Mesendoderm (in vitro differentiated cells): ENCODE data around the gene ANGEL2.
"Not testable (repeated sequence)": the region's sequence is repeated elsewhere in the genome, so short reads cannot be mapped to it uniquely, and the experiment has no call there.

Source experiments
- DNase-seq: peaks from one replicate; pipeline ENCODE4 v3.0.0; 2013
- H2AK5ac ChIP-seq: 2 replicates; pipeline ENCODE4 v1.6.1; 2013; ENCODE audit warnings: low read length, inconsistent platforms
- H2BK120ac ChIP-seq: 2 replicates; pipeline ENCODE4 v1.6.1; 2013; ENCODE audit warnings: low read depth, mild to moderate bottlenecking, low read length, moderate library complexity, mixed read lengths
- H2BK15ac ChIP-seq: replicated peaks from 2 replicates; pipeline ENCODE4 v1.6.1; 2013; ENCODE audit warnings: low read depth, mild to moderate bottlenecking, moderate library complexity
- H2BK5ac ChIP-seq: 2 replicates; pipeline ENCODE4 v1.6.1; 2013; ENCODE audit warnings: low read length, inconsistent platforms
- H3K18ac ChIP-seq: 2 replicates; pipeline ENCODE4 v1.6.1; 2013; ENCODE audit warnings: mild to moderate bottlenecking, low read length, mixed read lengths
- H3K23ac ChIP-seq: one replicate; pipeline ENCODE4 v1.6.1; 2013; ENCODE audit warnings: low read length
- H3K27ac ChIP-seq: 2 replicates; pipeline ENCODE4 v1.5.1; 2013; ENCODE audit warnings: low read depth, mild to moderate bottlenecking, inconsistent platforms, low read length, moderate library complexity
- H3K27me3 ChIP-seq: 2 replicates; pipeline ENCODE4 v1.6.1; 2013; ENCODE audit warnings: low read length, control low read depth, mild to moderate bottlenecking, inconsistent platforms; ENCODE audit not compliant: insufficient read depth, poor library complexity
- H3K36me3 ChIP-seq: 2 replicates; pipeline ENCODE4 v1.6.1; 2013; ENCODE audit warnings: low read length, inconsistent platforms; ENCODE audit not compliant: control insufficient read depth, insufficient read depth
- H3K4ac ChIP-seq: one replicate; pipeline ENCODE4 v1.6.1; 2013; ENCODE audit warnings: low read depth, mild to moderate bottlenecking, low read length, moderate library complexity
- H3K4me1 ChIP-seq: 2 replicates; pipeline ENCODE4 v1.6.1; 2013; ENCODE audit warnings: low read depth, low read length, inconsistent platforms; ENCODE audit not compliant: control insufficient read depth
- H3K4me2 ChIP-seq: 2 replicates; pipeline ENCODE4 v1.6.1; 2013; ENCODE audit warnings: low read length
- H3K4me3 ChIP-seq: 2 replicates; pipeline ENCODE4 v1.5.1; 2013; ENCODE audit warnings: mild to moderate bottlenecking, low read length
- H3K56ac ChIP-seq: one replicate; pipeline ENCODE4 v1.6.1; 2013; ENCODE audit warnings: low read length
- H3K79me1 ChIP-seq: 2 replicates; pipeline ENCODE4 v1.6.1; 2013; ENCODE audit warnings: low read length, inconsistent platforms
- H3K79me2 ChIP-seq: 2 replicates; pipeline ENCODE4 v1.6.1; 2013; ENCODE audit warnings: mild to moderate bottlenecking, low read length; ENCODE audit not compliant: control insufficient read depth, insufficient read depth
- H3K9ac ChIP-seq: 2 replicates; pipeline ENCODE4 v1.6.1; 2013; ENCODE audit warnings: low read length, inconsistent platforms
- H4K5ac ChIP-seq: one replicate; pipeline ENCODE4 v1.6.1; 2013; ENCODE audit warnings: low read length
- H4K8ac ChIP-seq: one replicate; pipeline ENCODE4 v1.6.1; 2013; ENCODE audit warnings: low read depth, mild to moderate bottlenecking, control low read depth, low read length, moderate library complexity
- WGBS: extraction: QIAGEN DNeasy Blood & Tissue Kit; methylation state at CpG from one replicate; pipeline ENCODE4 v1.1.7; 2013; ENCODE audit warnings: low lambda C conversion rate, missing lambda C conversion rate; ENCODE audit not compliant: insufficient coverage; ENCODE audit errors: extremely low coverage; 5-methylcytosine and 5-hydroxymethylcytosine counted together

Gene ANGEL2

DNA sequence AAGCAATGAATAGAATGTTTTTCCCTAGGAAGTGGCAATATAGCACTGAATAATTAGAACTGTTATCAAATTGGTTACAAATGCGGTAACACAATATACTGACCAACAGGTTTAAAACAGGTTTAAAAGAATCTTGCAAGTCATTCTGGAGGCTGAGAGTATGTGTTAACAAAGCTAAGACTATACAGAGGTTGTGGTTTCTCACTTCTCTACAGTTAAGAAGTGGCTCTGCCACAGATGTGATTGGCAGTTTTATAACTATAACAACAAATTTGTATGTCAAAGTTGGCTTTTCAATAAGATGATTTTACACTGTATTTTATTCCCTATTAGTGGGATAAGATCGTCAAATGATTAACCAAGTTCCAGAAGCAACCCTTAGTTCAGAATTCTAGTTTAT lies 7.1 kb downstream of the ANGEL2 start:
- H3K4me1 ChIP-seq = no peaks in the 10 kb centered on the region
- H3K4me2 ChIP-seq = no peak overlapping the region
- H3K56ac ChIP-seq = no peak overlapping the region
- H2BK15ac ChIP-seq = no peak overlapping the region
- no peak overlapping the region for H2AK5ac ChIP-seq
- H3K9ac ChIP-seq = no peak overlapping the region
- no peak overlapping the region for H3K18ac ChIP-seq
- H3K27me3 ChIP-seq = no peaks in the 10 kb centered on the region
- no peaks in the 10 kb centered on the region for H3K36me3 ChIP-seq
- no CpG with 5 or more reads among the region's 2 CpGs for WGBS
- no peak overlapping the region for H4K8ac ChIP-seq
- H4K5ac ChIP-seq = no peak overlapping the region
- H3K79me2 ChIP-seq = no peaks in the 10 kb centered on the region
- no peak overlapping the region for H3K27ac ChIP-seq
- no peak overlapping the region for H3K4me3 ChIP-seq
- no peak overlapping the region for H3K23ac ChIP-seq
- no peaks in the 10 kb centered on the region for H3K79me1 ChIP-seq
- no peak overlapping the region for H2BK5ac ChIP-seq
- H3K4ac ChIP-seq = no peak overlapping the region
- H2BK120ac ChIP-seq = no peak overlapping the region
- peak; percentile 10 for DNase-seq

DNA sequence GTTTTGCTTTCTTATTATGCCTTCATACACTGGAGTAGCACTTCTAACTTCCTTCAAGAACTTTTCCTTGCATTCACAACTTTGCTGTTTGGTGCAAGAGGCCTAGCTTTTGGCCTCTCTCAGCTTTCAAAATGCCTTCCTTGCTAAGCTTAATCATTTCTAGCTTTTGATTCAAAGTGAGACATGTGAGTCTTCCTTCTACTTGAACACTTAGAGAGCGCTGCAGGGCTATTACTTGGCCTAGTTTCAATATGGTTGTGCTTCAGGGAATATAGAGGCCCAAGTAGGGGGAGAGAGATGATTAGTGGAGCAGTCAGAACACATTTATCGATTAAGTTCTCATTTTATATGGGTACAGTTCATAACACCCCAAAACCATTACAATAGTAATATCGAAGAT lies 12.4 kb downstream of the ANGEL2 start:
- DNase-seq = no peak
- Histone ChIP-seq H3K79me2 (no peaks in the 10 kb centered on the region), H3K36me3 (no peaks in the 10 kb centered on the region)

DNA sequence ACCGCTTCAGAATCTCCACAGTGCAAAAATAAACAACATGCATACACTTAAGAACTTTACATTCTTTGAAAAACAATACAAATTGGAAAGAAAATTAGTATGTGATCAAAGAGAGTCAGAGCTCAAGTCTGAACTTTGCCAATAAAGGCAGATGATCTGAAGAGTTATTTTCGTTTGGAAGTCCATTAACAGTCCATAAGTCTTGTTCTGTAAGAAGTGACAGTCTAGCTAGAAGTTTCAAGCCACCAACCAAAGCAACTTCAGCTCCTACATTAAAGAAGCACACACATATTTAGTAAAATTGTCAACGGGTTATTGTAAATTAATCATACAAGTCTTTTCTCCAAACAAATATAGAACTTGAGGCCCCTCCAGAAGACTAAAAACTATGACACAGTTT lies 20.7 kb downstream of the ANGEL2 start:
- no peak overlapping the region for H4K8ac ChIP-seq
- no peak overlapping the region for H2BK15ac ChIP-seq
- no peak overlapping the region for H3K56ac ChIP-seq
- no peak overlapping the region for H3K27ac ChIP-seq
- H3K36me3 ChIP-seq = no peaks in the 10 kb centered on the region
- H3K23ac ChIP-seq = no peak overlapping the region
- no peak overlapping the region for H2BK5ac ChIP-seq
- H3K4me3 ChIP-seq = no peak overlapping the region
- H2AK5ac ChIP-seq = no peak overlapping the region
- no peak overlapping the region for H3K9ac ChIP-seq
- no peaks in the 10 kb centered on the region for H3K4me1 ChIP-seq
- no peak overlapping the region for H4K5ac ChIP-seq
- no peak overlapping the region for H3K18ac ChIP-seq
- no peak overlapping the region for H3K4ac ChIP-seq
- no peak overlapping the region for H3K4me2 ChIP-seq
- WGBS = no CpG with 5 or more reads among the region's 3 CpGs
- H3K79me1 ChIP-seq = no peaks in the 10 kb centered on the region
- no peak overlapping the region for H2BK120ac ChIP-seq
- no peaks in the 10 kb centered on the region for H3K27me3 ChIP-seq
- DNase-seq = no peak
- H3K79me2 ChIP-seq = no peaks in the 10 kb centered on the region

More for the DNA sequence above, 12.4 kb downstream of the ANGEL2 start:
- Histone ChIP-seq H3K4me2 (no peak overlapping the region), H3K27me3 (no peaks in the 10 kb centered on the region), H3K79me1 (no peaks in the 10 kb centered on the region), H3K56ac (no peak overlapping the region), H3K4me3 (no peak overlapping the region), H3K18ac (no peak overlapping the region), H3K23ac (no peak overlapping the region), H4K5ac (no peak overlapping the region), H2AK5ac (no peak overlapping the region), H2BK120ac (no peak overlapping the region), H2BK5ac (no peak overlapping the region), H3K27ac (no peak overlapping the region), H3K9ac (no peak overlapping the region), H3K4me1 (no peaks in the 10 kb centered on the region), H3K4ac (no peak overlapping the region), H2BK15ac (no peak overlapping the region), H4K8ac (no peak overlapping the region)
- WGBS = no CpG with 5 or more reads among the region's 3 CpGs

DNA sequence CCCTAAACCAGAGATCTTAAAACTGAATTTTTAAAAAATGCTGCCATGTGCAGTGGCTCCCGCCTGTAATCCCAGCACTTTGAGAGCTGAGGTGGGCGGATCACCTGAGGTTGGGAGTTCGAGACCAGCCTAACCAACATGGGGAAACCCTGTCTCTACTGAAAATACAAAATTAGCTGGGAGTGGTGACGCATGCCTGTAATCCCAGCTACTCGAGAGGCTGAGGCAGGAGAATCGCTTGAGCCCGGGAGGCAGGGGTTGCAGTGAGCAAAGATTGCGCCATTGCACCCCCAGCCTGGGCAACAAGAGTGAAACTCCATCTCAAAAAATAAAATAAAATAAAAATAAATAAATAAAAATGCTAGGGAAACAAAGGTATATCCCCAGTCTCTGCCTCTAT lies 21.7 kb downstream of the ANGEL2 start:
- H3K36me3 ChIP-seq = not testable (repeated sequence)
- WGBS = no CpG with 5 or more reads among the region's 8 CpGs

DNA sequence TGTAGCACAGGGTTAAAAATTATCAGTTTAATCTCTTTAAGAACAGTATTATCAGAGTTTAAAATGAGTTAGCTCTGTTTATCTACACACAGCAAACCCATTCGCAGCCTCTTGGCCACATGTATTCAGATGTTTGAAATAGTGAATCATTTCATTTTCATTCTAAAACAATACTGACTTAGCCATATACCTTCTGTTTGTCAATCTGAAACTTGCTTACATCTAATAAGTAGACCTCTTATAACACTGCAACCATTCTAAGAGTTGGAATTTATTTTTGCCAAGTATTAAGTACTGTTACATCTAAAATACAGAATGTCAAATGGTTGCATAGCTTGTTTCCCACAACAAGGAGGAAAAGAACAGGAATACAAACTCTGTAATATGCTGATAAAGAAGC lies 25.4 kb downstream of the ANGEL2 start:
- Histone ChIP-seq H3K56ac (no peak overlapping the region), H3K4me2 (no peak overlapping the region), H3K79me2 (no peaks in the 10 kb centered on the region), H2BK15ac (no peak overlapping the region), H3K9ac (no peak overlapping the region), H3K79me1 (no peaks in the 10 kb centered on the region), H3K4me1 (no peaks in the 10 kb centered on the region), H3K4me3 (no peak overlapping the region), H3K27me3 (no peaks in the 10 kb centered on the region), H3K23ac (no peak overlapping the region), H3K18ac (no peak overlapping the region), H2BK5ac (no peak overlapping the region), H3K27ac (no peak overlapping the region), H3K36me3 (no peaks in the 10 kb centered on the region), H4K8ac (no peak overlapping the region), H4K5ac (no peak overlapping the region), H2AK5ac (no peak overlapping the region), H3K4ac (no peak overlapping the region), H2BK120ac (no peak overlapping the region)
- no CpG with 5 or more reads among the region's 1 CpG for WGBS
- no peak for DNase-seq

More for the DNA sequence above, 21.7 kb downstream of the ANGEL2 start:
- not testable (repeated sequence) for DNase-seq, H3K18ac ChIP-seq, H2BK5ac ChIP-seq, H3K4ac ChIP-seq, H2BK120ac ChIP-seq, H3K56ac ChIP-seq, H3K4me3 ChIP-seq, H3K27ac ChIP-seq, H3K9ac ChIP-seq, H3K79me1 ChIP-seq, H2BK15ac ChIP-seq, H3K27me3 ChIP-seq, H4K5ac ChIP-seq, H3K4me1 ChIP-seq, H3K79me2 ChIP-seq, H4K8ac ChIP-seq, H2AK5ac ChIP-seq, H3K23ac ChIP-seq, H3K4me2 ChIP-seq

DNA sequence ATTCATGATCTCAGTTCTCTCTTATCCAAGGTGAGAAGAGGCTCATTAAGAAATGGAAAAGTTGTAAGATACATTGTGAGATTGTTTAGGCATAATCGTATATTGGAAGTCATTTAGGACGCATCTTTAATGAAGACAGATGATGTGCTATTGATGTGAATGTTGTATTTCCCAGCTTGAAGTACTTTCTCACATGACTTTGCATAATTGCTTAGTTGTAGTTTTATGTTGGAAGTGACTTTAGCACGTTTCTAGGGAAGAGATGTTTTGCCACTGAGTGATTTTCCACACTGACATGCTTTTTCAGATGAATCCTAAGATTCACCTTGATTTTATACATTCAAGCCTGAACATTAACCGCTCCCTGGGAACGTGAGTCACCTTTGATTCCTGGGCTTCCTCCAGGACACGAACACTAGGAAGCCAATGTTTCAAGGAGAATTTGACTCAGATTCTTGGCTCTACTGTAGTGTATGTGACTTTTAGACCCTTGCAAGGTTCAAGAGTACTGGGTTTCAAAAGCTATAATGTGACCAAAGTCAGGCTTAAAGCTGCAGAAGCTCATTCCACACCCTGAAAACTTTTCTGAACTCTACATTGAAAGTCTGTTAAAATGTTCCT lies 27.9 kb downstream of the ANGEL2 start:
- Histone ChIP-seq H4K8ac (no peak overlapping the region), H3K79me1 (no peaks in the 10 kb centered on the region), H4K5ac (no peak overlapping the region), H2BK5ac (no peak overlapping the region), H3K9ac (no peak overlapping the region), H2AK5ac (no peak overlapping the region), H2BK120ac (no peak overlapping the region), H3K4me2 (no peak overlapping the region), H3K27me3 (no peaks in the 10 kb centered on the region), H3K27ac (no peak overlapping the region), H3K56ac (no peak overlapping the region), H3K36me3 (peaks cover 1% of the 10 kb centered on the region), H2BK15ac (no peak overlapping the region), H3K4me3 (no peak overlapping the region), H3K23ac (no peak overlapping the region), H3K79me2 (no peaks in the 10 kb centered on the region), H3K18ac (no peak overlapping the region), H3K4me1 (no peaks in the 10 kb centered on the region), H3K4ac (no peak overlapping the region)
- DNase-seq = no peak
- WGBS = no CpG with 5 or more reads among the region's 6 CpGs
